HG03060 (cell line): Measurements from ENCODE around the gene VPS45.
"Not testable (repeated sequence)": the region's sequence is repeated elsewhere in the genome, so short reads cannot be mapped to it uniquely, and the experiment has no call there.

Source experiments
- ATAC-seq: cut with Tn5 transposase; IDR thresholded peaks from one replicate; pipeline ENCODE4 v1.9.1; 2021; ENCODE audit warnings: low read depth, moderate number of reproducible peaks; ENCODE audit not compliant: unreplicated experiment

VPS45 gene

GRCh38 chr1:150067184-150068108, at the start of gene VPS45:
Gene VPS45, plus strand, starts transcription at chr1:150067776. Its CDS starts 82 bp downstream, at chr1:150067858.
- ATAC-seq: peak; percentile 39

GRCh38 chr1:150018165-150018564, 49.4 kb upstream of the VPS45 start:
- ATAC-seq: no peak

GRCh38 chr1:150020711-150021110, 46.9 kb upstream of the VPS45 start:
- no peak for ATAC-seq

DNA sequence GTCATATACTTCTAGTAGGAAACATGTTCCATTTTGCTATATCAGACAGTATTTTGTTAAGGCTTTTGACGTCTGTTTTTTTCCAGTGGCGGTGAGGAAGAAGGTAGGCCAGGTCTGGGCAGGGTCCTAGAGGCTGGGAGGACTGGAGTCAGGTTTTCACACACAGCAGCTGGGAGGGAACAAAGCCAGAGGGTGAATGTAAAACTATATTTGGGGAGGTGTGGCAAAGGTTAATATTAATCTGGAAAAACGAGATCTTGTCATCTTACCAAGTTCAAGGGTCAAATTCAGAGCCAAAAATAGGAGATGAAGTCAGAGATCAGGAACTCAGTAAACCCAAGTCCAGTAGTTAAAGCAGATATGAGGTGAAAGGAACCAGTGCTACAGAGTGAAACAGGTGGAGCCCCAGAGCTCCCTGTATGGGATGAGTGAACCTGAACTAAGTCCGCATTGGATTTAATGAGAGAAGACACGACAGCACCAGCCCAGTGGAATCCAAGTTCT, 46.3 kb upstream of the VPS45 start:
- no peak for ATAC-seq

DNA sequence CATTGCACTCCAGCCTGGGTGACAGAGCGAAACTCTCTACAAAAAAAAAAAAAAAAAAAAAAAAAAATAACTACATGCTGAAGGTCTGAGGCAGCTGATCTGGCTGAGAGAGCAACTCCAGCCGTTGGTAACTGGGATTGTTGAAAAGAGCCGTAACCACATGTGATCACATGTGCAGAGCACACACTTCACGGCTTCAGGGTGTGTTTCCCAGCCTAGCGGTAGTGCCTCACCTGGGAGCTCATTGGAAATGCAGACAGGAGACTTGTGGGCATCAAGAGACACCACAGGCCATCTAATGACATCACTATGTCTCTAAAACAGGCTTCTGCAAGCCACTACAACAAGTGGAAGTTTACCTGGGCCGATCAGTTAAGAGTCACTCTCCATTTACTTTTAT, 45.2 kb upstream of the VPS45 start:
- ATAC-seq: no peak

DNA sequence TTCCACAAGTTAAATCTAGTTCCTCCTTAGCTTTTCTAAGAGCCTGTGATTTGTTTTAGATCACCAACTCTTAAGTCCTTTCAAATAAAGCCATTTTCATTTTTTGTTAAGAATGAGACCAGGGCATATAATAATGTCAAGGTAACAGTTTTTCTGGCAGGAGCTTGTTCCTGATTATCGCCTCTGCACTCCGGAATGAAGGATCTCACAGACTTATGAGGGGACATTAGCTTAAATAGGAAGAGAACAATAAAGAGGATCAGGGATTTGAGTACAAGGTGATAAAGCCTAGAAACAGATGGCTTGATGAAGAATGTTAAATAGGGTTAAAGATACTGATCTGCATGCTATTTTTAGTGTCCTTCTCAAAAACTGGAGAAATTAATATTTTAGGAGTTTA, 43.4 kb upstream of the VPS45 start:
- no peak for ATAC-seq

- ATAC-seq: no peak
Observed at GRCh38 chr1:150028322-150028721, 39.3 kb upstream of the VPS45 start.

DNA sequence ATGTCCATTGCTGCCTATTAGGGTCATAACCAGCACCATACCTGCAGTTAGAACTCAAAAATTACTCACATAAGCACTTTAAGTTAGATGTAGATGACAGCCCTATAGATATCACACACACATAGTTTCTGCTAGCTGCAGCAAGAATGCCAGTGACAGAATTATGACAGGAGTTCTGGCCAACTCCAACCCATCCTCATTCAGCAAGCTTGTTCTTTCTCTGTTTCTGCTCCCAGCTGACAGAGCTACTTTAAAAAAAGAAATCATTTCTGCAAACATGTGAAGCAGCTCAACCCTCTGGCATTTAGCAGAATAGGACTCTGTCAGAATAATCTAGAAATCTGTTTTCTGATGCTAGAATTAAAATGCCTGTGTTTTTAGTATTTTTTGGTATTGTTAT, 33.2 kb upstream of the VPS45 start:
- no peak for ATAC-seq

DNA sequence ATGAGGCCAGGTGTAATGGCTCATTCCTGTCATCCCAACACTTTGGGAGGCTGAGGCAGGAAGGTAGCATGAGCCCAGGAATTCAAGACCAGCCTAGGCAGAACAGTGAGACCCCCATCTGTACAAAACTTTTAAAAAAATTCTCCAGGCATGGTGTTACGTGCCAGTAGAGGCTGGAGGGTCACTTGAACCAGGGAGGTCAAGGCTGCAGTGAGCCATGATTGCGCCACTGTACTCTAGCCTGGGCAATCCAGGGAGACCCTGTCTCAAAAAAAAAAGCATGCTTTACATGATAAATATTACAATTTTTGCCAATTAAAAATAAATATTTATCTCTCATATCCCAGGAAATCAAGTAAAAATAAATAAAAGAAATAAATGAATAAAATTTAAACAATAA, 17.6 kb upstream of the VPS45 start:
- ATAC-seq: no peak

DNA sequence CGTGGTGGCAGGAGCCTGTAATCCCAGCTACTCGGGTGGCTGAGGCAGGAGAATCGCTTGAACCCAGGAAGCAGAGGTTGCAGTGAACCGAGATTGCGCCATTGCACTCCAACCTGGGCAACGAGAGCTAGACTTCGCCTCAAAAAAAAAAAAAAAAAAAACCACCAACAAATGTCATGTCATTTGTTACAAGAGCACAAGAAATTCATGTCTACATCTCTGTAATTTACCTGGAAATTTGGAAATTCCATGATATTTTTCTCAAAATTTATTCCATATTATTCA, 16.5 kb upstream of the VPS45 start:
- no peak for ATAC-seq

- not testable (repeated sequence) for ATAC-seq
Observed at GRCh38 chr1:150051905-150052412, 15.6 kb upstream of the VPS45 start.

DNA sequence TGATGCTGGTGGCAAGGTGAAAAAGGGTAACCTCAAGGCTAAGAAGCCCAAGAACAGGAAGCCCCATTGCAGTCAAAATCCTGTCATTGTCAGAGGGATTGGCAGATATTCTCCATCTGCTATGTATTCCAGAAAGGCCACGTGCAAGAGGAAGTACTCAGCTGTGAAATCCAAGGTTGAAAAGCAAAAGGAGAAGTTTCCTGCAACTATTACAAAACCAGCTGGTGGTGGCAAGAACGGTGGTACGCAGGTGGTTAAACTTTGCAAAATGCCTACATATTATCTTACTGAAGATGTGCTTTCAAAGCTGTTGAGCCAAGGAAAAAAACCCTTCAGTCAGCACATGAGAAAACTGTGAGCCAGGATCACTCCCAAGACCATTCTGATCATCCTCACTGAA, 13.7 kb upstream of the VPS45 start:
- no peak for ATAC-seq

DNA sequence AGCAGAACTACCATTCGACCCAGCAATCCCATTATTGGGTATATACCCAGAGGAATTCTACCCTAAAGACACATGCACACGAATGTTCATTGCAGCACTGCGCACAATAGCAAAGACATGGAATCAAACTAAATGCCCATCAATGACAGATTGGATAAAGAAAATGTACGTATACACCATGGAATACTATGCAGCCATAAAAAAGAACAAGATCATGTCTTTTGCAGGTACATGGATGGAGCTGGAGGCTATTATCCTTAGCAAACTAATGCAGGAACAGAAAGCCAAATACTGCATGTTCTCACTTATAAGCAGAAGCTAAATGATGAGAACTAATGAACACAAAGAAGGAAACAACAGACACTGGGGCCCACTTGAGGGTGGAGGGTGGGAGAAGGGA, 12.1 kb upstream of the VPS45 start:
- not testable (repeated sequence) for ATAC-seq

- no peak for ATAC-seq
Observed at GRCh38 chr1:150056407-150056806, 11.2 kb upstream of the VPS45 start.

DNA sequence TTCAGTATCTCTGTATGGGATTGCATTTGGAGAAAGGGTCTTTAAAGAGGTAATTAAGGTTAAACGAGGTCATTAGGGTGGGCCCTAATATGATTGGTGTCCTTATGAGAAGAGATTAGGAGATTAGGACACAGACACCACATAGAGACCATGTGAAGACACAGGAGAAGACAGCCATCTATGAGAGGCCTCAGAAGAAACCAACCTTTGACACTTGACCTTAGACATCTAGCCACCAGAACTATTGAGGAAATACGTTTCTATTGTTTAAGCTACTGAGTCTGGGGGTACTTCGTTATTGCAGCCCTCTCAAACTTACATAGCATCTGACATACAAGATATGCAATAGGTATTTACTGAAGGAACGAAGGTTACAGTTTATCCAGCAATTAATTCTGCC, 7.3 kb upstream of the VPS45 start:
- ATAC-seq: no peak

- ATAC-seq: no peak
Observed at GRCh38 chr1:150061632-150062101, 5.9 kb upstream of the VPS45 start.

GRCh38 chr1:150062113-150062512, 5.5 kb upstream of the VPS45 start:
- ATAC-seq: no peak

- no peak for ATAC-seq
Observed at GRCh38 chr1:150065184-150065871, 2.2 kb upstream of the VPS45 start.

GRCh38 chr1:150066328-150066727, 1.2 kb upstream of the VPS45 start:
- no peak for ATAC-seq

- no peak for ATAC-seq
Observed at GRCh38 chr1:150066838-150067183, 765 bp upstream of the VPS45 start.

DNA sequence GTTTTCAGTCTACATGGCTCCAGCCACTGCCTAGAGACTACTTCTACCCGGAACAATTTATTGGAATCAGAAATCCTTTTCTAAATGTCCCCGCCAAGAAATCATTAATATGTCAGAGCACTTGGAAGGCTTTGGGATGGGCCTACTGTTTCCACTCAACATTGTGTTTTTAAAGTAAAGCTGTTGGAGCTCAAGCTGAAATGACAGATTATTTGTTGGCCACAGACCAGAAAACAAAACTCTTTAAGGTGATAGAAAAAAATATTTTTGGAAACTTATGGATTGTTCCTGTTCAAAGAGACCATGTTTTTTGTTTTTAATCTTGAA, 496 bp downstream of the VPS45 start:
- ATAC-seq: no peak

- ATAC-seq: no peak
Observed at GRCh38 chr1:150069923-150070322, 2.3 kb downstream of the VPS45 start.
